Spinal cord (tissue), 10 donors: ENCODE results near the gene DENND2A. TPM values are rescaled to one million over a fixed set of nuclear protein-coding genes. Genes with fewer than 3 reads are reported as not detected.
"Not testable (repeated sequence)": the region's sequence is repeated elsewhere in the genome, so short reads cannot be mapped to it uniquely, and the experiment has no call there.

Experiments
- DNase-seq, 6 donors: peaks; one replicate each; pipeline versions ENCODE4 v3.0.0 to v3.0.0-alpha.2; 2013 to 2015; ENCODE audit warnings: low spot score in 6 of 6, low read depth in 4 of 6
- H3K27ac ChIP-seq: one replicate; pipeline ENCODE4 v1.5.1; 2013; ENCODE audit warnings: low read depth, low read length, control low read depth
- H3K27me3 ChIP-seq: one replicate; pipeline ENCODE4 v1.6.1; 2013; ENCODE audit warnings: low read length; ENCODE audit not compliant: control insufficient read depth, insufficient read depth
- H3K36me3 ChIP-seq: one replicate; pipeline ENCODE4 v1.6.1; 2013; ENCODE audit warnings: low read length; ENCODE audit not compliant: control insufficient read depth, insufficient read depth
- H3K4me1 ChIP-seq: one replicate; pipeline ENCODE4 v1.6.1; 2013; ENCODE audit warnings: low read length; ENCODE audit not compliant: control insufficient read depth, insufficient read depth
- H3K4me3 ChIP-seq: one replicate; pipeline ENCODE4 v1.5.1; 2013; ENCODE audit warnings: low read depth, low read length, control low read depth
- H3K9me3 ChIP-seq: one replicate; pipeline ENCODE4 v1.6.1; 2013; ENCODE audit warnings: low read length; ENCODE audit not compliant: control insufficient read depth, insufficient read depth
- WGBS: methylation state at CpG from one replicate; pipeline ENCODE4 v1.1.5; 2013; ENCODE audit warnings: missing lambda C conversion rate; ENCODE audit not compliant: insufficient coverage; 5-methylcytosine and 5-hydroxymethylcytosine counted together
- polyA plus RNA-seq, 2 donors: library from polyadenylated mRNA; unstranded; fragments of 120-200 nt; gene quantifications; one replicate each; pipeline ENCODE4 v1.2.1, GENCODE V29; 2013; ENCODE audit not compliant: insufficient read length in 2 of 2
- total RNA-seq, 2 donors: library from RNA; depleted of rRNA in 1 of 2; stranded (reverse); fragments of 120-200 nt in 1 of 2; fragments of >200 nt in 1 of 2; gene quantifications; one replicate each; pipeline versions ENCODE4 v1.2.3 to v1.2.4, GENCODE V29; 2013 to 2014
- donor health status: healthy.

Gene DENND2A
- total and polyA plus RNA-seq, 4 donors = 23.7 to 51.9 (median 39.0) TPM

- H3K9me3 ChIP-seq = no peaks in the 10 kb centered on the region
- WGBS = 29% methylated on average over 3 of the region's 7 CpGs
- H3K4me1 ChIP-seq = peaks cover 38% of the 10 kb centered on the region
- H3K27ac ChIP-seq = peak overlapping the region; percentile 88
- no peaks in the 10 kb centered on the region for H3K27me3 ChIP-seq
- H3K36me3 ChIP-seq = peaks cover 85% of the 10 kb centered on the region
- DNase-seq = peak in 1 of 6 donors; percentile 60
- no peak overlapping the region for H3K4me3 ChIP-seq
These were observed 98.4 kb downstream of the DENND2A start for GRCh38 chr7:140542228-140542603.

DNA sequence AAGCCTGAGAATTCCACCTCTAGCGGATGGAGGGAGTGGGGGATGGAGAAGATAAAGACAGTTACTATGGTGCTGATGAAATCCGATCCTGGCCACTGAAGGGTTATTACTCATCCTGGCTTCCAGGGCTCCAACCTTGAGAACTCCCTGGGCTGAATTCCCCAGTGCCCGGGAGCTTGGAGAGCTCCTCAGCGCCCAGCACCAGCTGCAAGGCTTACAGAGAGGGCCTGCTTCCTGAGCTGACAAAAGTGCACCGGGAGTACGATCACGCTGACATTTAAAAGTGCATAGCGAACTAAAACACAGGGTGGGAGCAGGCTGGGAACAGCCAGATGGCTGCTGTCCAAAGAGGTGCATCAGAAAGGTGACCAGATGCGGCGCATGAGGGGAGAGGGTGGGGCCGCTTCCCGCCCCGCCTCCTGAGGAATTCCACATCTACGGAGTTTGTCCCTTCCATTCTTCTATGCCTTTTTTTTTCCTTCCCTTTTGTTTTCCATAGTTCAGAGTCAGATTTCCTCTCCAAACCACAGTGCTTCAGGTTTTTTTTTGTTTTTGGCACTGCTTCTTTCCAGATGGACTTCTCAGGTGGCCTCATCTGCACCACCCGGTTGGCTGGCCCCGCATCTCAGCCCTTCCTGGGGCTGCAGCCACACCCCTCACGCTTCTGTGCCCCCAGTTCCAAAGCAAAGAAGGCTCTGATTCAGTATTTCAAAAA is 98.9 kb downstream of the DENND2A start:
- H3K4me1 ChIP-seq = peaks cover 38% of the 10 kb centered on the region
- WGBS = 21% methylated on average over 16 of the region's 17 CpGs
- H3K36me3 ChIP-seq = peaks cover 81% of the 10 kb centered on the region
- no peaks in the 10 kb centered on the region for H3K9me3 ChIP-seq
- no peak overlapping the region for H3K4me3 ChIP-seq
- peak in 3 of 6 donors; percentile 35 to 75 (median 53) for DNase-seq
- no peaks in the 10 kb centered on the region for H3K27me3 ChIP-seq
- H3K27ac ChIP-seq = peak overlapping the region; percentile 88

DNA sequence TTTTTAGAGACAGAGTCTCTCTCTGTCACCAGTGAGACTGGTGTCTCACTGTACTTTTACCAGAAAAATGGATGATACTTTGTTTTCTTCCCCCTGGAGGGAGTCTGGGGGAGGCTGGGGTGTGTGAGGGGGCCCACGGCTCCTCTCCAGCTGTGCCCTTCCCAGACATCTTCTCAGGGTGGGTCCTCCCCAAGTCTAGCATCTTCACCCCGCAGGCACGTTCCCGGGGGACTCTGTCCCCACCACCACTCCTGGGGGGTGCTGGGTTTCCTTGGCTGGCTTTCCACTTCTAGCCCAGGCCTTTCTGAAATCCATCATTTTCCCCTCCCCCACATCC is 99.5 kb downstream of the DENND2A start:
- H3K4me3 ChIP-seq = no peak overlapping the region
- WGBS = no CpG with 5 or more reads among the region's 4 CpGs
- H3K27me3 ChIP-seq = no peaks in the 10 kb centered on the region
- H3K27ac ChIP-seq = peak overlapping the region; percentile 88
- H3K9me3 ChIP-seq = no peaks in the 10 kb centered on the region
- peaks cover 77% of the 10 kb centered on the region for H3K36me3 ChIP-seq
- no peak for DNase-seq
- H3K4me1 ChIP-seq = peaks cover 38% of the 10 kb centered on the region

DNA sequence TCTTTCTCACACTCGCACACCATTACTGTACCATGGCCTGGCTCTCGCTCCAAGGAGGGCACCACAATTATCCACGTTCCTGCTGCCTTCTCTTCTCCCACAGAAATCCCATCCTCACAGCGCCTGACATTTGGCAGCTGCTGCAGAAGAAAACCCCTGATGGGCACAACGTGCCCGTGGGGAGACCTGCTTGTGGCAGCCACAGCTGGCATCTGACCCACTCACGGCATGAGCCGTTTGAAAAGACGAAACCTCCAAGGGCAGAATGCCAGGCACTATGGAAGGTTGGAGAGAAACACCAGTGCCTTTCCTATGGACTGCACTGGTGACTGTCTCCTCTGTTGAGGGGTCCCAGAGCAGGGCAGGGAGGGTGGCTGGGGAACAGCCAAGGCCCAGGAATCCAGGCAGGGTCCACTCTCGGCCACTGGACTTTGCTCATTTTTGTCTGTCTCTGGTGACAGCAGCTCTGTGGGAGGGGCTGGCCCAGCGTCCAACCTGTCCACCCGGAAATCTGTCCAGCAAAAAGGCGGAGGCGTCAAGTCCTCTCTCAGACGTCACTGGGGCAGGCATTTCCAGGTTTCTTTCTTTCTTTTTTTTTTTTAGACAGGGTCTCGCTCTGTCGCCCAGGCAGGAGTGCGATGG is 100.4 kb downstream of the DENND2A start:
- 50% methylated on average over 15 of the region's 18 CpGs for WGBS
- peak in 1 of 6 donors; percentile 64 for DNase-seq
- Histone ChIP-seq H3K9me3 (no peaks in the 10 kb centered on the region), H3K27ac (peak overlapping the region; percentile 73), H3K4me1 (peaks cover 38% of the 10 kb centered on the region), H3K36me3 (peaks cover 77% of the 10 kb centered on the region), H3K27me3 (no peaks in the 10 kb centered on the region), H3K4me3 (no peak overlapping the region)

GRCh38 chr7:140539461-140539860 is 101.2 kb downstream of the DENND2A start:
- Histone ChIP-seq H3K27me3 (no peaks in the 10 kb centered on the region), H3K27ac (peak overlapping the region; percentile 73), H3K4me1 (peaks cover 38% of the 10 kb centered on the region), H3K9me3 (no peaks in the 10 kb centered on the region), H3K4me3 (no peak overlapping the region), H3K36me3 (peaks cover 73% of the 10 kb centered on the region)
- DNase-seq = peak in 1 of 6 donors; percentile 72
- 53% methylated on average over 18 of the region's 18 CpGs for WGBS

DNA sequence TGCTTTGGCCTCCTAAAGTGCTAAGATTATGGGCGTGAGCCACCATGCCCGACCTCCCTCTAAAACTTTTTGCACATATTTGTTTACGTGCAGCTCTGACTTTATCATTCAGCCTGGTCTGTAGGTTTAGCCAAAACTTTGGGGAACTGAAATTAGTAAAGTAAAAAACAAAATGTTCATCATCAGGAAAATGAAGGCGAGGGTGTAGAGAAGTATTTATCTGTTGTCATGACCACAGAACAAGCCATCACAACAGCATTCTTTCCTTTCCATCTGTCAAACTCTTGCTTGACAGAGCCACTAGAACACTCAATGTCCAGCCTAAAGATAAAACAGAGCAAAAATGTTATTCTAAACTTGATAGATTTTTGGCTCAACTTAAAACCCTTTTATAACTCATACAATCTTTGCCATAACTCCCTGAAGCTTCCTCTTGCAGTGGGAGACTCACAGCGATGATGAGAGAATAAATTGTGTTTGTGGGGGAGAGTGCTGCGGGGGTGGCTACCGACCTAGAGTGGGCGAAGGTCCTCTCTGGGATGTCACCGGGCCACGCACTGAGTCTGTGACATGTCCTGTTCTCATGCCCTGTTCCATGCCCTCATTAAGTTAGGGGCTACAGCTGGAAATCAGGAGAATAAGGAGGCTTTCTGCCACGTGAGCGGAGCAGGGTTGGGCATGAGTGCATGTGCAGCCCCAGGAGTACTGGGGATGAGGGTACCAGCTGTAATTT is 102.7 kb downstream of the DENND2A start:
- H3K27me3 ChIP-seq = no peaks in the 10 kb centered on the region
- no peak overlapping the region for H3K27ac ChIP-seq
- H3K4me1 ChIP-seq = peaks cover 38% of the 10 kb centered on the region
- 99% methylated on average over 7 of the region's 12 CpGs for WGBS
- no peak overlapping the region for H3K4me3 ChIP-seq
- DNase-seq = no peak
- H3K9me3 ChIP-seq = no peaks in the 10 kb centered on the region
- H3K36me3 ChIP-seq = peaks cover 72% of the 10 kb centered on the region

DNA sequence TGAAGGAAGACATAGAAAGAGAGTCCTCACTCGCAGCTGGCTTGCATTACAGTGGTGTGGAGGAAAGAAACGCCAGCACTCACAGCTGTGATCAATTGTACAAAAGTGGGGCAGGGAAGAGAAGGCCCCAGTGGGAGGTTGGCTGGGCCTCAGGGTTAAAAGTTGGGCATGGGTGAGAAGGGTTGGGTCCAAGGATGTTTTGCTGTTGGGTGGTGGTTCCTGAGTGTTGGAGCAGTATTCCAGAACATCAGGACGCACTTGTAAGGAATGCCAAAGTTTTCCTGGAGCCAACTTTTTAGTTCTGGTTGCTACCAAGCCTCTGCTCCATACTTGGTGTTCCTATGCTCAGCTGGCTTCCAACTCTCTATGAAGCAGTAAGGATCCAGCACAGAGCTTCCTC is 105.9 kb downstream of the DENND2A start:
- DNase-seq = no peak
- no peak overlapping the region for H3K4me3 ChIP-seq
- H3K4me1 ChIP-seq = peaks cover 7% of the 10 kb centered on the region
- whole genome bisulfite sequencing = 67% methylated on average over 3 of the region's 3 CpGs
- peaks cover 49% of the 10 kb centered on the region for H3K36me3 ChIP-seq
- no peaks in the 10 kb centered on the region for H3K9me3 ChIP-seq
- H3K27me3 ChIP-seq = no peaks in the 10 kb centered on the region
- no peak overlapping the region for H3K27ac ChIP-seq

DNA sequence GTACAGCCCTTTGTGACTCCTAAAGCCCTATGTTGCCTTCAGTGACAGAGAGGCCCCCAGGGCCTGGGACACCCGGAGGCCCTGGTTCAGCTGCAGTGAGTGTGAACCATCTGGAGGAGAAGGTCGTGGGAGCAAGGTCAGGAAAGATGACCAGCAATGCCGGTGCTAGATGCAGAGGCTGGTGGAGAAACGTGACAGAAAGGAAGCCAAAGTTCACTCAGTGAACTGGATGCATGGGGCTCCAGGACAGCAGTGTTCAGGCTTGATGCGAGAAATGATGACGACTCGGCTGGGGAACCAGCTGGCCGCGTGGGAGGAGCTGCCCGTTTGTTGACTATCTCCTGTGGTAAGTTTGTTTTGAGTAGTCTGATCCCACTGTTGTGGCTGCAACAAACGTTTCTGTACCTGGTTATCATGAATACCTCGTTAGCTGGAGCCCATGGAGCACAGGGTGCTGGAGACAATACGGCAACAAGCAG is 107.2 kb downstream of the DENND2A start:
- Histone ChIP-seq H3K4me3 (no peak overlapping the region), H3K27ac (no peak overlapping the region), H3K36me3 (peaks cover 38% of the 10 kb centered on the region), H3K27me3 (no peaks in the 10 kb centered on the region), H3K9me3 (no peaks in the 10 kb centered on the region), H3K4me1 (no peaks in the 10 kb centered on the region)
- DNase-seq = no peak
- 90% methylated on average over 13 of the region's 13 CpGs for WGBS

- not testable (repeated sequence) for H3K27ac ChIP-seq, H3K9me3 ChIP-seq, H3K4me1 ChIP-seq, H3K4me3 ChIP-seq, H3K27me3 ChIP-seq, DNase-seq
- peaks cover 50% of the 10 kb centered on the region for H3K36me3 ChIP-seq
- WGBS = no CpG with 5 or more reads among the region's 4 CpGs
These were observed 111.2 kb downstream of the DENND2A start for GRCh38 chr7:140529428-140529827.
